GM21367 (cell line): ENCODE measurements around the gene CLCN7.

Experiments
- ATAC-seq: cut with Tn5 transposase; IDR thresholded peaks from one replicate; pipeline ENCODE4 v1.9.1; 2021; ENCODE audit not compliant: unreplicated experiment

Gene CLCN7

GRCh38 chr16:1503110-1503955, 28.5 kb upstream of the CLCN7 start:
- ATAC-seq: no peak

DNA sequence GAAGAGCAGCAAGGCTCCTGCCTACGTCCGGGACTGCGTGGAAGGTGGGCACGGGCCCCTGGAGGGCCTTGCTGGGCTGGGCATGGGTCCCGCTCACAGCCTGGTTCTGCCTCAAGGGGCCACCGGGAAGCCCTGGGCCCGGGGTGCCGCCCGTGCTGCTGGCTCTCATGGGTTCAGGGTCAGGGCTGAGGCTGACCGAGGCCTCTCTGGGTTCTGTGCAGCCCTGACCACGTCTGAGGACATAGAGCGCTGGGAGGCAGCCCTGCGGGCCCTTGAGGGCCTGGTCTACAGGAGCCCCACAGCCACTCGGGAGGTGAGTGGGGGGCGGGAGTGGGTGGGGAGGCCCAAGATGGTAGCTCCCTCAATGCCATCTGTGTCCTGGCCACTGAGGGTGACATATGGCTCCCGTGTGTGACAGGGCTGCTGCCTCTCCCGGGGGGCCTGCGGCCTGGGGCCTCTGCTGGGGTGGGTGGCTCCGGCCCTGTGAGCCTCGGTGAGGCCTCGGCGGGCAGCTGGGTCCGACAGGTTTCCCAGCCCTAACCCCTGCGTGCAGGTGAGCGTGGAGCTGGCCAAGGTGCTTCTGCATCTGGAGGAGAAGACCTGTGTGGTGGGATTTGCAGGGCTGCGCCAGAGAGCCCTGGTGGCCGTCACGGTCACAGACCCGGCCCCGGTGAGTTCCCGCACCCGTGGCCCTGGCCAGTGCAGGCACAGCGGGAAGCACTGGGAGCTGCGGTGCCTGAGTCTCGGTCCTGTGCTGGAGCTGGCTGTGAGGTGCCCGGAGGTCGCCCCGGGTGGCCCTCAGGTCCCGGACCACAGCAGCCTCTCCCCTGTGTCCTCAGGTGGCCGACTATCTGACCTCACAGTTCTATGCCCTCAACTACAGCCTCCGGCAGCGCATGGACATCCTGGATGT, 27.5 kb upstream of the CLCN7 start:
- ATAC-seq: no peak

- no peak for ATAC-seq
Measured at GRCh38 chr16:1501630-1502029, 26.8 kb upstream of the CLCN7 start.

GRCh38 chr16:1500465-1501150, 25.8 kb upstream of the CLCN7 start:
- no peak for ATAC-seq

GRCh38 chr16:1499756-1500464, 25.1 kb upstream of the CLCN7 start:
- no peak for ATAC-seq

- ATAC-seq: no peak
Measured at GRCh38 chr16:1498899-1499676, 24.3 kb upstream of the CLCN7 start.

GRCh38 chr16:1497014-1497598, 22.3 kb upstream of the CLCN7 start:
- ATAC-seq: no peak

DNA sequence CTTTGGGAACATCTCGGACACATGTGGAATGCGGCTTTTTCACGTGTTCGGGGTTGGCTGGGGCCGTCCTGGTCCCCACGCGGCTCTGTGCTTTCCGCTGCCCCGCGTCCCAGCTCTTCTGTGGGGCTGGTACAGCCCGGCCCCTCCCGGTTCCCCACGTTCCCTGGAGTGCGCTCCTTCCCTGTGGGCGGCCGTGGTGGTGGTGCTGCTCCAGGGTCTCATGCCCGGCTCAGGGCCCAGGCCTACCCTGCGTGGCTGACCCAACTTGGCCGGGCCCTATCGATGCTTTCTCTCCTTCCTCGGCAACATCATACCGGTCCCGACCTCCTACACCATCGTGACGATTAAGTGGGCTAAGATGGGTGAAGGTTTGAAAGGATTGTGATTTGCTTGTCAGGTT, 21.6 kb upstream of the CLCN7 start:
- no peak for ATAC-seq

- no peak for ATAC-seq
Measured at GRCh38 chr16:1495889-1496262, 21.0 kb upstream of the CLCN7 start.

GRCh38 chr16:1495211-1495888, 20.5 kb upstream of the CLCN7 start:
- no peak for ATAC-seq

DNA sequence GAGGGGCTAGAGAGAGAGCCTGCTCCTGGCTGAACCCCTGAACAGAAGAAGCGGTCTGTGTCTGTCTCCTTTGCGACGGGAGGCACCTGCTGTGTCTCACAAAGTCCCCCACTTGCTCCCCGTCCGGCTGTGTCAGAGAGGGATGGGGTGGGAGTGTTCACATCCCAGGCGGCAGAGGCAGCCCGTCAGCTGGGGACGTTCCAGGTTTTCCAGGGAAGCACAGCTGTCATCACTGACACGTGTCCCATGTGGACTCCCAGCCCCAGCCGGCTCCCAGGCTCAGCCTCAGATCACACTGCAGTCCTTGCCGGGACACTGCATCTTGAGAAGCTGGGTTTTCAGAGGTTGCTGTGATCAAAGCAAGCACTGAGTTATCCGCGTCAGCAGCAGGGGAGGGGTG, 19.9 kb upstream of the CLCN7 start:
- ATAC-seq: no peak

GRCh38 chr16:1494129-1494640, 19.4 kb upstream of the CLCN7 start:
- ATAC-seq: no peak

- no peak for ATAC-seq
Measured at GRCh38 chr16:1493746-1494094, 18.9 kb upstream of the CLCN7 start.

DNA sequence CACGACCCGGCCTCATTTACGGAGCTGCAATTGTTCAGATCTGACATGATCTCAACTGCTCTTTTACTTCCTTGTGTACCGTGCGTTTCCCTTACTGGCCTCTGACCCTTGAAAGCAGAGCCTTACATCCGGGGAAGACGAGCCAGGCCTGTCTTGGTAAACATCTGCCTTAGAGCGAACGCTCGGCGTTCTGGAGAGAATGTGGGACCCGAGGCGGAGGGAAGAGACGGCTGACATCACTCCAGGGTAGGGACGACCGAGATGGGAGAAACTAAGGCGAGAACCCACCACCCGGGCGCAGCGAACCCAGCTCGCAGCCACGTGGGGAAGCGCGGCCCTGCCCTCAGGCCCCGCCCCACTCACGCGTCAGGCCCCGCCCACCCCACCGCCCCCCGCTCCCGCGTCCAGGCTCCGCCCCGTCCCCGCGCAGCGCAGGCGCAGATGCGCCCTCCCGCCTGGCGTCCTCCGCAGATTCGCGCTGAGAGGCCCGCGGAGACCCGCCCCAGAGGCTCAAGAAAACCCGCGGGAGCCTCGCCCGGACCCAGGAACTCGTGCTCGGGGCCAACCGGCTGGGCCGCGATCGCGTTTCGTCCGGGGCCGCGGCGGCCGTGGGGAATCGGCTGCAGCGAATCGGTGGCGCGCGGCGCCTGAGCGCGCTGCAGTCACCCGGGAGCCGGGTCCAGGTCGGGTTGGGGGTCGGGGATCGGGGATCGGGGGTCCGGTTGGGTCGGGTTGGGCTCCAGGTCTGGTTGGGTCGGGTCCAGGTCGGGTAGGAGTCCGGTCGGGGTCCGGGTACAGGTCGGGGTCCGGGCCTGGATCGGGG, 18.3 kb upstream of the CLCN7 start, which contains the start of gene TELO2:
Gene TELO2 (plus strand): TSS at position 438 of the 823 bp plus-strand sequence. CDS start 922 bp downstream, outside the sequence.
- ATAC-seq: peak; percentile 48

- no peak for ATAC-seq
Measured at GRCh38 chr16:1492082-1492922, 17.5 kb upstream of the CLCN7 start.

DNA sequence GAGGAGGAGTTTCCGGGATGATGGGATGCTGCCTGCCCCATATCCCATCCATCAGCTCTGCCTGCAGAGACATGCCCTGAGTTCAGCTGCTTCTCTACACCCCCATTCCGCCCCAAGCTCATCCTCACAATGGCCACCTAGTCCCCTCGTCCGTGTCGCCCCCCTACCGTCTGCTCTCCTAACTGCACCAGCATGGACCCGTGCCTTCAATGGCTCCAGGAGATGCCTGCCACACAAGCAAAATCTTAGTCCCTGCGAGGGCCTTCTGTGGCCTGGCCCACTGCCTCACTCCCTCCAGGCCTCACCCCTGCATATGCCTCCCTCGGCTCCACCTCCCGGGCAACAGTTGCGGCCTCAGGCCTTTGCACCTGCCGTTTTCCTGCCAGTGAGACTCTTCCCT, 16.5 kb upstream of the CLCN7 start:
- ATAC-seq: no peak

DNA sequence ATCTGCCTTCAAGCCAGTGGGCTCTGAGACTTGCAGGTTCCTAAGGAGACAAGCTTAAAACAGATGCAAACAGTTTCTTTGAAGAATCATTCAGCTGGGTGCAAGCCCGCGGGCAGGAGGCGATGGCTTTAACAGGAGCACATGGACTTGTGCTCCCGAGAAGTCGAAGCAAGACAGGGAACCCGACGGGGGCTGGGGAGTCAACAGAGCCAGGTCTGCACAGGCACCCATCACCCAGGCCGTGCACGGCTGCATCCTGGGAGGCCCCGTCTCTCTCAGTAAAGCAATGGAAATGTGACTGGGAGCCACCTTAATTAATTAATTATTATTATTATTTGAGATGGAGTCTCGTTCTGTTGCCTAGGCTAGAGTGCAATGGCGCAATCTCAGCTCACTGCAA, 14.2 kb upstream of the CLCN7 start:
- no peak for ATAC-seq
